ENCODE data around the gene PPTC7.
A peak's percentile ranks its signal among the peaks of the same experiment; 100 is the strongest.
"Not testable (repeated sequence)": the region's sequence is repeated elsewhere in the genome, so short reads cannot be mapped to it uniquely, and the experiment has no call there.

Gene PPTC7, protein sequence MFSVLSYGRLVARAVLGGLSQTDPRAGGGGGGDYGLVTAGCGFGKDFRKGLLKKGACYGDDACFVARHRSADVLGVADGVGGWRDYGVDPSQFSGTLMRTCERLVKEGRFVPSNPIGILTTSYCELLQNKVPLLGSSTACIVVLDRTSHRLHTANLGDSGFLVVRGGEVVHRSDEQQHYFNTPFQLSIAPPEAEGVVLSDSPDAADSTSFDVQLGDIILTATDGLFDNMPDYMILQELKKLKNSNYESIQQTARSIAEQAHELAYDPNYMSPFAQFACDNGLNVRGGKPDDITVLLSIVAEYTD

GRCh38 chr12:110583137-110584059 lies at the start of gene PPTC7:
Gene PPTC7 (minus strand): TSS chr12:110583318. CDS start chr12:110583031, 287 bp downstream.
- peak; percentile 87 to 97 (median 93) for DNase-seq

DNA sequence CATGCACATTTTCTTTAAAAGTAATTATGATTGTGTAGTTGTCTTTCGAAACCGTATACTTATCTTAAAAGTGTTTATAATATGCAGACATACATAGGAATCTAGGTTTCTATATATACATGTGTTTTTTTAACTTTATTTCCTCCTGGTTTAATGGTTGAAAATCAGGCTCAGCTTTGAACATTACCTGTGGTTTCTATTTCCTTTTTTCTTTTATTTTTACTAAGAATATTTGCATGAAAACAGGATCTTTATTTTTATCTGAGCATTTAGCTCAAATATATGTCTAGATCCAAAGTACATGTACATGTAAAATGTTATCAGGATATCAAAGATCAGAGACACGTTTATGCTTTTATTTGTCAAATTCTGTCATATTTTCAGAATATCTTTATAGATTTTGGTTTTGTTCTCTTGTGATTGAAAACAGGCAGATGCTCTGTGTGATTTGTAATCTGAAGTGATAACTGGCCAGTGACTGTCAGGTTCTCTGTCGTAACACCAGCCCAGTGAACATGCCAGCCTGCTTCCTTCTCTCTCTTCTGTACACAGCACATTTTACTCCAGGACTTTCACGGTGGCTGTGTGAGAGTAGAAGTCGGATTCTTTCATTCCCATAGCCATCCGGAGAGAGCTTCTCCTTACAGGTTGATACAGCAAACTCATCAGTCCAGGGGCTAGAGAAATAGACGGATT lies 44.5 kb upstream of the PPTC7 start:
- DNase-seq = no peak

DNA sequence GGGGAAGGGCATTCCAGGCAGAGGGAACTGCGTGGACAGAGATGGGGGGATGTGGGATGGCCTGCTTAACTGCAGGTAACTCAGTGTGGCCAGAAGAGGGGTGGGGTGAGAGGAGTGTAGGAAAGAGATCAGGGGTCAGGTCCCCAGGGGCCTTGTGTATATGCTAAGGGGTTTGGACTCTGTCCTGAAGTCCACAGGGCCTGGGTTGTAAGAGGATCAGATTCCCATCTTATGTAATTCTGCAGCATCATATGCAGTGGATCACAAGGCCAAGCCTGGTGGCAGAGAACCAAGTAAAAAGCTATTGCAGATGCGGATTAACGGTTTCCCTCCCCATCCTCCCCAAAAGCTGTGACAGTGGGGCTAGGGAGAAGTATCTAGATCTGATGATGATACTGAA lies 39.5 kb upstream of the PPTC7 start:
- DNase-seq = no peak

- peak in 2 of 6 experiments; percentile 4 to 17 for DNase-seq
Measured at GRCh38 chr12:110619534-110619953, 36.4 kb upstream of the PPTC7 start.

- no peak for DNase-seq
Measured at GRCh38 chr12:110616471-110617115, 33.5 kb upstream of the PPTC7 start.

- DNase-seq = no peak
Measured at GRCh38 chr12:110615171-110615570, 32.1 kb upstream of the PPTC7 start.

- DNase-seq = peak; percentile 88 to 94 (median 89)
Measured at GRCh38 chr12:110613771-110614684, 30.9 kb upstream of the PPTC7 start, which contains the start of gene TCTN1. Gene TCTN1 (plus strand): TSS chr12:110614129. CDS start chr12:110614183, 54 bp downstream.

DNA sequence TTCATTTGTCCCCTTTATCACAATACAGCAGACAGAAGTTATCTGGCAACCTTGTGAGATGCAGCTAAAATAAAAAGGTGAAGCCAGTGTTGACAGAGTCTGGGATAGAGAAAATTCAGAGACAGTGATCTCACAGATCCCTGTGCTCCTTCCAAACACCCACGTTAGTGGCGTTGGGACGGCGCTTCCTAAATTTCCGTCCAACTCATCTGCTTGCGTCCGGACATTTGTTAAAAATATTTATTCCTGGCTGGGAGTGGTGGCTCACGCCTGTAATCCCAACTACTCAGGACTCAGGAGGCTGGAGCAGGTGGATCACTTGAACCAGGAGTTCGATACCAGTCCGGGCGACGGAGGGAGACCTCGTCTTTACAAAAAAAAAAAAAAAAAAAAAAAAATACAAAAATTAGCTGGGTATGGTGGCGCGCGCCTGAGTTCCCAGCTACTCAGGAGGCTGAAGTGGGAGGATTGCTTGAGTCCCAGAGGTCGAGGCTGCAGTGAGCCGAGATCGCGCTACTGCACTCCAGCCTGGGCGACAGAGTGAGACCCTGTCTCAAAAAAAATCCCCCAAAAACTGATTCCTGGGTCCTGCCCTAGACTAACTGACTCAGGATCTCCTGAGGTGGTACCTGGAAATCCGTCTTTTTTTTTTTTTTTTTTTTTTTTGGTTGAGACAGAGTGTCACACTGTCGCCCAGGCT lies 30.1 kb upstream of the PPTC7 start:
- no peak for DNase-seq

GRCh38 chr12:110606253-110606611 lies 23.1 kb upstream of the PPTC7 start:
- no peak for DNase-seq

DNA sequence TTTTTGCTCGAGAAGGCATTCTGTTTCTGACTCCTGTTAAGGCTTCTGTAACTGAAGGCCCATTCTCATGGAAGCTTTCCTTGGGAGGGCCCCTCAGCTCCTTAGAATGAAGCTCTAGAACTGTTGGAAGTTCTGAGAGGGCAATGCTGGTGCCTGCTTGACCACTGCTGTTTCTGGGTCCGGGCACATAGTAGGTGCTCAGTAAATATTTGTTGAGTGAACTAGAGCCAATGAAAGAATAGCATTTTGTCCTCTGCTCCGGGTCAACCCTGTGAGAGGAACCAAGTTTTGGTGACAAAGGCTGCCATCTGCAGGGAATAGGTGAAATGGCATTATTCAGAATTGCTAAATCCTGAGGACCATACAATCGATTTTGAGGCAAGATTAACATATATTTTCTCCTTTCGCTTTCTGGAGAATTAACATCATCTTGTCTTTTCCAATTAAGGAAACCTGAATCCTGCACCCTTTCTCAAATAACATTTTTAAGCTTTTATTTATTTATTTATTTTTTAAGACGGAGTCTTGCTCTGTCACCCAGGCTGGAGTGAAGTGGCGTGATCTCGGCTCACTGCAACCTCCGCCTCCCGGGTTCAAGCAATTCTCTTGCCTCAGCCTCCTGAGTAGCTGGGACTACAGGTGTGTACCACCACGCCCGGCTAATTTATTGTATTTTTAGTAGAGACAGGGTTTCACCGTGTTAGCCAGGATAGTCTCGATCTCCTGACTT lies 19.1 kb upstream of the PPTC7 start:
- peak; percentile 9 to 65 (median 32) for DNase-seq

GRCh38 chr12:110600254-110600653 lies 17.1 kb upstream of the PPTC7 start:
- peak in 3 of 6 experiments; percentile 48 to 68 (median 61) for DNase-seq

DNA sequence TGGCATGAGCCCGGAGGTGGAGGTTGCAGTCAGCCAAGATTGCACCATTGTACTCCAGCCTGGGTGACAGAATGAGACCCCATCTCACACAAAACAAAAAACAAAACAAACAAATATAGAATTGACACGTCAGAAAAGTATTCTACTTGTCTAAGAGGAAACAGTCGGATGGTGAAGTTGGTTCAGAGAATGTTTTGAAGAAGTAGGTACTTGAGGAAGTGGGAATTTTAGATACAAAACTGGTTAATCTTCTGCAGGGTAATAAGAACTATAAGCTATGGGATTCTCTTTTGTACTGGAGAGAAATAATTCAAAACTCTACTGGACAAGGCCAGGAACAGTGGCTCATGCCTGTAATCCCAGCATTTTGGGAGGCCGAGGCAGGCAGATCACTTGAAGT lies 16.2 kb upstream of the PPTC7 start:
- DNase-seq = no peak

DNA sequence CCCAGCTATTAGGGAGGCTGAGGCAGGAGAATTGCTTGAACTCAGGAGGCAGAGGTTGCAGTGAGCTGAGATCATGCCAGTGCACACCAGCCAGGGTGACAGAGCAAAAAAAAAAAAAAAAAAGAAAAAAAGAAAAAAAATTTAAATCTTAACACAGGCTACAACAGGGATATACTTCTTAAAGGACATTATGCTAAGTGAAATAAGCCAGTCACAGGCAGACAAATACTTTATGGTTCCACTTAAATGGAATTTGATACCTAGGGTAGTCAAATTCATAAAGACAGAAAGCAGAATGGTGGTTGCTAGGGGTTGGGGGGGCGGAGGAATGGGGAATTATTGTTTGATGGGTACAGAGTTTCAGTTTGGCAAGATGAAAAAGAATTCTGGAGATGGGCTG lies 14.8 kb upstream of the PPTC7 start:
- no peak for DNase-seq

GRCh38 chr12:110592919-110593318 lies 9.8 kb upstream of the PPTC7 start:
- DNase-seq = not testable (repeated sequence)

DNA sequence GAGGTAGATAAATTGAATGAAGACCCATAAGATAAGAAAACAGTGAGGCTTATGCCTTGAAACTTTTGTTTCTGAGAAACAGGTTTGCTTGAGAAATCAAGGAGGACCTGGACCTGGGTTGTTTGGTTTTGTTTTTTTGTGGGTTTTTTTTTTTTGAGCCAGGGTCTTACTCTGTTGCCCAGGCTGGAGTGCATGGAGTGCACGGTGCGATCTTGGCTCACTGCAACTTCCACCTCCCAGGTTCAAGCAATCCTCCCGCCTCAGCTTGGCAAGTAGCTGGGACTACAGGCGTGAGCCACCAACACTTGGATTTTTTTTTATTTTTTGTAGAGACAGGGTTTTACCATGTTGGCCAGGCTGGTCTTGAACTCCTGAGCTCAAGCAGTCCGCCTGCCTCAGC lies 9.0 kb upstream of the PPTC7 start:
- no peak for DNase-seq

GRCh38 chr12:110591451-110592051 lies 8.4 kb upstream of the PPTC7 start:
- DNase-seq = no peak

DNA sequence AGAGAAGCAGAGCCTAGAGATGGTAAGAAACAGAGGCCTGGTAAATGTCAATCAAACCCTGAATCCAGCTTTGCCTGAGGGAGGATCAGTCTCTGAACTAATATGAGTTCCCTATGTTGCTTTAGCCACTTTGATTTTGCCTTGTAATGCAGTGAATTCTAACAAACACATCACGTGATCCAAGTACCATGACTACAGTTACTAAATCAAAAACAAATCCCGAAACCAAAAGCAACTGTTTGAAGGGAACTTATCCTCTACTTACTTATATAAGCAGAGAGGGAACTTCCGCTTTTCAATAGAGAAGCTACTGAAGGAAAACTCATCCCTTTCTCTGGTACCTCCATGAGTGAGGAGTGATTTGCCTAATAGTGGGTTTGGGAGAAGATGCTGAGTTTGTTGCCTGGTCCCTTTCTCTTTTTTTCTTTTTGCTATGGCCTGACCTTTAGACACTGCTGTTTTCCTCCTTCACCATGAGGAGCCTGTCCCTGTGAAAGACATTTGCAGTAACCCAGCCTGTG lies 7.7 kb upstream of the PPTC7 start:
- DNase-seq = peak in 3 of 6 experiments; percentile 68 to 77 (median 76)

- no peak for DNase-seq
Measured at GRCh38 chr12:110590059-110590458, 6.9 kb upstream of the PPTC7 start.

- not testable (repeated sequence) for DNase-seq
Measured at GRCh38 chr12:110587102-110587501, 4.0 kb upstream of the PPTC7 start.
